ENCODE data around the gene PGP.
A peak's percentile ranks its signal among the peaks of the same experiment; 100 is the strongest.

PGP gene

GRCh38 chr16:2179576-2179975, 35.1 kb downstream of the PGP start:
- DNase-seq = no peak

GRCh38 chr16:2179107-2179501, 35.5 kb downstream of the PGP start:
- DNase-seq = no peak

- DNase-seq = peak; percentile 30
Observed at GRCh38 chr16:2178321-2179106, 36.1 kb downstream of the PGP start.

DNA sequence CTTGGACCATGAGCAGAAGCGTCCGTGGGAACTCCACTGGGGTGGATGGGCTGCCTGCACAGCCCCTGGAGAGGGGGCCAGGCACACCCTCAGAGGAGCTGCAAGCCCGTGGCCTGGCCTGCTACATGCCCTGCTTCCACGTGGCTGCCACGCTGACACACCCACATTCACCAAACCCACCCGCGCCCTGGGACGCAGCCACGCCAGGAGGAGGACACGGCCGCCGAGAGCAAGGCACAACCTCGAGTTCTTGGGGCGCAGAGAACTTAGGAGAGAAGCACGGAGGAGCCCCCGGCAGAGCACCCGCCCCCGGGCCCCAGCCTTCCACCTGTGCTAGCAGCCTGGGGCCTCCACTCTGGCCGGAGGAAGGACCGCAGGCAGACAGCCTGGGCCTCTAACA, 37.1 kb downstream of the PGP start:
- no peak for DNase-seq

DNA sequence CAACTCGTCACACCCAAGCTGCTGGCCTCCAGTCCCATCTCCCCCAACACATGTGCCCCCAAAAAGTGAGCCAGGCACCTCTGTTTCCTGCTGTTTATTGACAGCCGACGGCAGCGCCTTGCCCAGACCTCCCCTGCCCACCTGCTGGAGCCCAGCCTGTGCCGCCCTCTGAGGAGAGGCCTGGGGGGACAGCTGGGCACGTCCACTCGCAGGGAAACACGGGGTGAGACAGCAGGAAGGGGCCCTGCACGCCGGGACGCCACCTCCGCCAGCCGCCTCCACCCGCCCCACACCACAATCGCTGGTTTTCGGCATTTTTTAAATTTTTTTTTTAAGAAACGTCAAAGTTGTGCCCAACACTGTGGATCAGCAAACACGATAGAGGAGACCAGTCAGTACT, 37.5 kb downstream of the PGP start:
- no peak for DNase-seq

- DNase-seq = no peak
Observed at GRCh38 chr16:2176047-2176446, 38.6 kb downstream of the PGP start.

- no peak for DNase-seq
Observed at GRCh38 chr16:2175454-2175853, 39.2 kb downstream of the PGP start.

DNA sequence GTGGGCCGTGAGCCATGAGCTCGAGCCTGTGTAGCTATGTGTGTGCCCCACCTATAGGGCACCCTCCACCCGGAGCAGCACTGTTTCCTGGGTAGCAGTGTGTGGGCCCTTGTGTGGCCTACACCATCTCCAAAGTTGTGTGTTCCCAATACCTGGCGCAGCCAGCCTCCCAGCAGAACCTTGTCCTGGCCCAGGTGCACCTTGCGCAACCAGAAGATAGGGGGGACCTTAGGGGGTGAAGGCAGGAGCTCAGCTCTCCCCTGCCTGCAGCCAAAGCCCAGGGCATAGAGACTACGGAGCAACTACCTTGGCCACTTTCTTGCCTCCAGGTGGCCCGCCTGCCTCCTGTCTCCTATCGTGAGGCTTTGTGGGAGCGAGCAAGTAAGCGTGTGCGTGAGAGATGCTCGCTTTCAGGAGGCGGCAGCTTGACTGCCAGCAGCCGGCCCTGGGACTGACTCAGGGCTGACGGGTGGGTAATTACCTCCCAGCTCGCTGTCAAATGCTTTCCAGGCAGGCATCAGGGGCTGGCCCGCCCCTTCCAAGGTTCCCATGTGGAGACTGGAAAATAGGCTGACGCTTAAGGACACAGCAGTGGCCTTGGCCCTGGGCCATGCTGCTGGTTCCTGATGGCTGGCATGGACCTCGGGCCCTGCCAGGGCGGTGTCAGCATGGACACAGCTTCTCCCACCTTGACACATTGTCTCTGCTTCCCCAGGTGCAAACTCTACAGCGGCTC, 40.1 kb downstream of the PGP start:
- DNase-seq = no peak

- no peak for DNase-seq
Observed at GRCh38 chr16:2173916-2174315, 40.7 kb downstream of the PGP start.

DNA sequence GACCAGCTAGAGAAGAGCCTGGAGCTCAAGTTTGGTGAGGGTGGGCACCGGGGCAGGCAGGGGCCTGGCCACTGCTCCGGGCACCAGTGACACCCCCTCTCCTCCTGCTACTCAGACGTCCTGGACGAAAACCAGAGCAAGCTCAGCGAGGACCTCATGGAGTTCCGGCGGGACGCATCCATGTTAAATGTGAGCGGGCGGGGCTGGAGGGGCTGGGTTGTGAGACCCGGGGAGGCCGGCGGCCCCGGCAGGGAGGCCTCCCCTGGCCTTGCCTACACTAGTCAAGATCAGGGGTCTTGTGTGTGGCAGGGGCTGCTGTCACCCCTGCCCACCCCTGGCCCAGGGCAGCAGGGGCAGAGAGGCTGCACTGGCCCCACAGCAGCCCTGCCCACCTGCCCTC, 41.3 kb downstream of the PGP start:
- no peak for DNase-seq

GRCh38 chr16:2172688-2173335, 41.8 kb downstream of the PGP start:
- DNase-seq = no peak

DNA sequence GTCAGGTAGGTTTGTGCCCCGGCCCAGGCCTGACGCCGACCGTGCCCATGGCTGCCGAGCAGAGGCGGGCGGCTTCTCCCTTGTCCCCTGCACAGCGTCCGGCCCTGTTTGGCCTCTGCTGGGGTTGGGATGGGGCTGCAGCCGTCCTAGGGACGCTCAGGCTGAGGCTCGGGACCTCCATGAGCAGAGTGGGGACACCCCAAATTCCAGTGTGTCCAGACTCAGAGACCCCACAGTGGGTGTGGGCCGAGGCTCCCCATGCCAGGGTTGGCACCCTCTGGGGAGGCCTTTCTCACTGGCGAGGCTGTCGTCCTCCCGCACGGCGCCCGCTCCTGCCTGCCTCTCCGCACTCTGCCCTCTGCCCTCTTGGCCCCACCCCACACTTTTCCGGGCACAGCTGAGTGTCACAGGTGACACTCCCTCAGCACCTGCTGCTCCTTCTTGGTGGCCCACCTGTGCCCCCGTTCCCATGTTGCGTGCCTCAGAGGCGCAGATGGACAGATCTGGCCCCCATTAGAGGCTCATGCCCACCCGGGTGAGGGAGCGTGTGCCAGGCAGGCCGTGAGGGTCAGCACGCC, 43.0 kb downstream of the PGP start:
- no peak for DNase-seq

DNA sequence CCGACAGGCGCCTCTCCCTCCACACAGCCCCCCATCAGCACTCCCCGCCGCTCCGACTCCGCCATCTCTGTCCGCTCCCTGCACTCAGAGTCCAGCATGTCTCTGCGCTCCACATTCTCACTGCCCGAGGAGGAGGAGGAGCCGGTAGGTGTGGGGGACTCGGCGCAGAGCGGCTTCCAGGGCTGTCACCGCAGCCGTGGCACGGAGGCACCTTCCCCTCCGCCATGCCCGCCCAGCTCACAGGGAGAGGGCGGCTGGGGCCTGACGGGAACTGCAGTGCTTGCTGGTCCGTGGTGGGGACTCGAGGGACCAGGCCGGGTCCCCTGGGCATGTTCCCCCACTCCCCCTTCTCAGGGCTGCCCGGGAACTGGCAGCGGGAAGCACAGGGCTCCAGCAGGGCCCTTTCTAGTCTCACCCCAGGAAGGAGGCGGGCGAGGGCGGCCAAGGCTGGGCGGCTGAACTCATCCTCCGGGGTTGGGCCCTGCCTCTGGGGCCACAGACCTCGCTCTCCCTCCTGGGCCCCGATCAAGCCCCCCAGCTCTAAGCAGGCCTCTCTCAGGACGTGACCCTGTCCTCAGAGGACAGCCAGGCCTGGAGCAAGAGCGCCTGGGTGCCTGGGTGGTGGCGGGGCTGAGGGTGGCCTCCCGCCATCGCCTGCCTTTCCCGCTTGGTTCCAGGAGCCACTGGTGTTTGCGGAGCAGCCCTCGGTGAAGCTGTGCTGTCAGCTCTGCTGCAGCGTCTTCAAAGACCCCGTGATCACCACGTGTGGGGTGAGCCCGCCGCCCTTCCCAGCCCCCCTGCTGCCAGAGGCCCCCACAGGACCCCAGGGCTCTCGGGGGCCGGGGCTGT, 43.8 kb downstream of the PGP start:
- no peak for DNase-seq

DNA sequence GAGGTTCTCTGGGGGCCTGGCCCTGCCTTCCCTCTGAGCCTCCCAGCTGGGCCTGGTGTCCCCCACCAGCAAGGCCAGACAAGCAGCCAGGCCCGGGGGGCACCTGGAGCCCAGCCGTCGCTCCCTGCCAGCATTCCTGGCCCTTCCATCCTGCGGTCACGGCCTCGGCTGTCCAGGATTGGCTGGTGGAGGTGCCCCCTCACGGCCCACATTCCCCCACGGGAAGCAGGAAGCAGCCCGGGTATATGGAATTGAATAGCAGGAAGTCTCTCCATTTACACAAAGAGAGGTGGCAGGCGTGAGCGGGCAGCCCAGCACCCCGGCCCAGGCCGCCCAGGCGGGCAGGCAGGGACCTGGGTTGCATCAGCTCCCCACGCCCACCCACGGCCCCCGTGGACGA, 44.6 kb downstream of the PGP start:
- DNase-seq = no peak

DNA sequence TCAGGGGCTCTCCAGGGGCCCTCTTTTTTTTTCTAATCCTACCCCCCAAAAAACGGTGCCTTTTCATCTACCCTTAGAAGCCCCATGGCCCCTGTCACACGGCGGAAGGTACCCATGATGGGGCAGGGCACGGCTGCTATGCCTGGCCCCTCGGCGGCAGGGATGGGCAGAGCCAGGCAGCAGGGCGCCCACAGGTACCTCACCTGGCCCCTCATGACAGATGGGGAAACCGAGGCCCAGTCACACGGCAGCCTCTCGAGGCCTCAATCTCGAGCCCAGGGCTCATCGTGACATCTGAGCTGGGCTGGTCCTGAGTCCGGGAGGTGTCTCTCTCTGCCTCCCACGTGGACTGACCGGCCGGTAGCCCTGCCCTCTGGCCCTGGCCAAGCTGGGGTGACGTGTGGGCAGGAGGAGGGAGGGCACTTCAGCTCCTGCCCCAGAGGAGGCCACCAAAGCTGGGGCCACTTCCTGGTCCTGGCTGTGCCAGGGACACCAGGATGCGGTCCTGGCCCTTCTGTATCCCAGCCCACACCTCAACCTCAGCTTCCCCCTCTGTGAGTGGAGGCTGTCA, 47.5 kb downstream of the PGP start:
- DNase-seq = no peak

- DNase-seq = no peak
Observed at GRCh38 chr16:2166263-2167067, 48.2 kb downstream of the PGP start.

- DNase-seq = no peak
Observed at GRCh38 chr16:2165861-2166260, 48.8 kb downstream of the PGP start.

DNA sequence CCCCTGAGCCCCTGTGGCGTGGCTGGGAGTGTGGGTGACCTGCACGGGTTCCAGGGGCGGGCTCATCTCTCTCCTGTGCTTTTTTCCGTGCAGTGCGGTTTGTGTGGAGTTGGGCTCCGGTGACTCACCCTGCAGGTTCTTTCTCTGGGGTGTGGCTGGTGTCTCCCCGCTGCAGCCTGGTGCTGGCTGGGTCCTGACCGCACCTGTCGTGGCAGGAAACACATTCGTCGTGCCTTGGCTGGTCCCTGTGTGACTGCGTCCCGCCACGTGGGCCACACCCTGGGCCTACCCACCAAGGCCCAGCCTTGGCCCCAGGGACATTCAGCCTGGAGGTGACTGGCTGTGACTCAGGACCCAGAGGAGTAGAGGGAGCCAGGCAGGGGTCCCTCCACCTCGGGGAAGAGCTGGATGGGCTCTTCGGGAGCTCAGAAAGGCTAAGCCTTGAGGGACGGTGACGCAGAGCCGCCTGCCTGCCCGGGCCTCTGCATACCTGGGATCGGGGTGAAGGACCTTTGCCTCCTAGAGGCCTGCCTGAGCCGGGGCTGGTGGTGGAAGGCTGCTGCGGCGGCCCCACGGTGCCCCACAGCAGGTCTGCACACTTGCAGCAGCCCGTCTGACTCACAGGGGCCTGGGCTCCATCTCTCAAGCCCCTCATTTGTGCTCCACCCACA, 51.3 kb downstream of the PGP start:
- DNase-seq = no peak

DNA sequence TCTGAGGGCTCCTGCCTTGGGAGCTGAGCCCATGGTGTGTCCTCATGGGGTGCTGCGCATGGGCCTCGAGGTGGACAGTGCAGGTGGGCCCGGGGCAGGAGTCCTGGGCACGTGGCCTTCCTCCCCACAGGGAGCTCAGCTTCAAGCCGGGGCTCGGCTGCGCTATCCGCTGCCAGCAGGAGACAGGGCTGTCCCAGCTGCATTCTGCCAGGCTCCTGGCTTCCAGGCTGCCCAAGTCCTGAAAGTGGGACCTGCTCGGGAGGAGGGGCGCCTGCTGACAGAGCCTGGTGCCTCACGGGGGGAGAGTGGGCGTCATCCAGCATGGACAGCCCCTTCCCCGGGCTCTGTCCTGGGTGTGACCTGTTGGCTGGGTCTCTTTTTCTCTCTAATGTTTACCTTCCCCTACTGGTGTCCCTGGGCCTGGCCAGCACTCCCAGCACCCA, 51.9 kb downstream of the PGP start:
- DNase-seq = no peak

- no peak for DNase-seq
Observed at GRCh38 chr16:2161911-2162310, 52.7 kb downstream of the PGP start.
